Fibroblast of lung (primary cell): ENCODE results near the gene UBAP2.
"Not testable (repeated sequence)": the region's sequence is repeated elsewhere in the genome, so short reads cannot be mapped to it uniquely, and the experiment has no call there.

Experiments
- EZH2 ChIP-seq: IDR thresholded peaks from 2 replicates; pipeline ENCODE4 v1.5.1; 2012; ENCODE audit warnings: low read length, control low read depth, mild to moderate bottlenecking; ENCODE audit errors: missing control alignments
- TF ChIP-seq, protein P1 (sequence below), 2 donors: IDR thresholded peaks in 1 of 2; conservative IDR thresholded peaks in 1 of 2; 1 replicate in 1 of 2; 2 replicates in 1 of 2; pipeline ENCODE4 v1.5.1; 2011 to 2012; ENCODE audit warnings: low read length in 2 of 2, control low read depth in 1 of 2, inconsistent platforms in 1 of 2, low read depth in 1 of 2, mild to moderate bottlenecking in 1 of 2

DNA sequence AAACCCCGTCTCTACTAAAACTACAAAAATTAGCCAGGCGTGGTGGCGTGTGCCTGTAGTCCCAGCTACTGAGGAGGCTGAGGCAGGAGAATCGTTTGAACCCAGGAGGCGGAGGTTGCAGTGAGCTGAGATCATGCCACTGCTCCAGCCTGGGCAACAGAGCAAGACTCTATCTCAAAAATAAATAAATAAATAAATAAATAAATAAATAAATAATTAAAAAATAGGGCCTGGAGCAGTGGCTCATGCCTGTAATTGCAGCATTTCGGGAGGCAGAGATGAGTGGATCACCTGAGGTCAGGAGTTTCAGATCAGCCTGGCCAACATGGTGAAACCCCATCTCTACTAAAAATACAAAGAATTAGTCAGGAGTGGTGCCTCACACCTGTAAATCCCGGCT, 86.2 kb downstream of the UBAP2 start:
- TF ChIP-seq, protein P1, sequence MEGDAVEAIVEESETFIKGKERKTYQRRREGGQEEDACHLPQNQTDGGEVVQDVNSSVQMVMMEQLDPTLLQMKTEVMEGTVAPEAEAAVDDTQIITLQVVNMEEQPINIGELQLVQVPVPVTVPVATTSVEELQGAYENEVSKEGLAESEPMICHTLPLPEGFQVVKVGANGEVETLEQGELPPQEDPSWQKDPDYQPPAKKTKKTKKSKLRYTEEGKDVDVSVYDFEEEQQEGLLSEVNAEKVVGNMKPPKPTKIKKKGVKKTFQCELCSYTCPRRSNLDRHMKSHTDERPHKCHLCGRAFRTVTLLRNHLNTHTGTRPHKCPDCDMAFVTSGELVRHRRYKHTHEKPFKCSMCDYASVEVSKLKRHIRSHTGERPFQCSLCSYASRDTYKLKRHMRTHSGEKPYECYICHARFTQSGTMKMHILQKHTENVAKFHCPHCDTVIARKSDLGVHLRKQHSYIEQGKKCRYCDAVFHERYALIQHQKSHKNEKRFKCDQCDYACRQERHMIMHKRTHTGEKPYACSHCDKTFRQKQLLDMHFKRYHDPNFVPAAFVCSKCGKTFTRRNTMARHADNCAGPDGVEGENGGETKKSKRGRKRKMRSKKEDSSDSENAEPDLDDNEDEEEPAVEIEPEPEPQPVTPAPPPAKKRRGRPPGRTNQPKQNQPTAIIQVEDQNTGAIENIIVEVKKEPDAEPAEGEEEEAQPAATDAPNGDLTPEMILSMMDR (conservative IDR thresholded peaks at IDR 0.05 in 1 of 2, IDR thresholded peaks at IDR 0.05 in 1 of 2; ENCODE audit: low read depth in 1 of 2, low read length in 2 of 2): not testable (repeated sequence)
- not testable (repeated sequence) for TF ChIP-seq EZH2
